GM19452 (cell line): Measurements from ENCODE around the gene MED8.
"Not testable (repeated sequence)": the region's sequence is repeated elsewhere in the genome, so short reads cannot be mapped to it uniquely, and the experiment has no call there.

Source experiments
- ATAC-seq: cut with Tn5 transposase; IDR thresholded peaks from one replicate; pipeline ENCODE4 v1.9.1; 2021; ENCODE audit not compliant: unreplicated experiment

Gene MED8

GRCh38 chr1:43421976-43422750 lies 32.6 kb upstream of the MED8 start:
- ATAC-seq, result no peak

GRCh38 chr1:43421396-43421795 lies 31.8 kb upstream of the MED8 start:
- no peak for ATAC-seq

GRCh38 chr1:43420874-43421273 lies 31.3 kb upstream of the MED8 start:
- ATAC-seq, result no peak

- ATAC-seq, result no peak
Observed at GRCh38 chr1:43419627-43420425, 30.2 kb upstream of the MED8 start.

GRCh38 chr1:43418858-43419257 lies 29.3 kb upstream of the MED8 start:
- ATAC-seq, result no peak

- no peak for ATAC-seq
Observed at GRCh38 chr1:43415901-43416300, 26.3 kb upstream of the MED8 start.

GRCh38 chr1:43414634-43415223 lies 25.1 kb upstream of the MED8 start:
- no peak for ATAC-seq

GRCh38 chr1:43413426-43413825 lies 23.8 kb upstream of the MED8 start:
- not testable (repeated sequence) for ATAC-seq

GRCh38 chr1:43410571-43410970 lies 21.0 kb upstream of the MED8 start:
- no peak for ATAC-seq

GRCh38 chr1:43405876-43406234 lies 16.3 kb upstream of the MED8 start:
- ATAC-seq, result no peak

GRCh38 chr1:43405219-43405875 lies 15.7 kb upstream of the MED8 start:
- ATAC-seq, result no peak

- ATAC-seq, result no peak
Observed at GRCh38 chr1:43404353-43404752, 14.8 kb upstream of the MED8 start.

GRCh38 chr1:43402089-43402865 lies 12.7 kb upstream of the MED8 start:
- no peak for ATAC-seq

GRCh38 chr1:43400441-43400840 lies 10.8 kb upstream of the MED8 start:
- ATAC-seq, result not testable (repeated sequence)

- ATAC-seq, result no peak
Observed at GRCh38 chr1:43398227-43398626, 8.6 kb upstream of the MED8 start.

GRCh38 chr1:43396059-43396458 lies 6.5 kb upstream of the MED8 start:
- no peak for ATAC-seq

- no peak for ATAC-seq
Observed at GRCh38 chr1:43395523-43395922, 5.9 kb upstream of the MED8 start.

GRCh38 chr1:43392702-43393101 lies 3.1 kb upstream of the MED8 start:
- ATAC-seq, result no peak

GRCh38 chr1:43388613-43389012 lies 987 bp downstream of the MED8 start:
- no peak for ATAC-seq

- no peak for ATAC-seq
Observed at GRCh38 chr1:43387976-43388599, 1.5 kb downstream of the MED8 start.
